Kidney epithelial cell (primary cell): Measurements from ENCODE around the gene ASPSCR1. TPM values are rescaled to one million over a fixed set of nuclear protein-coding genes. Genes with fewer than 3 reads are reported as not detected.
A peak's percentile ranks its signal among the peaks of the same experiment; 100 is the strongest.

Source experiments
- DNase-seq: peaks from one replicate; pipeline ENCODE4 v3.0.0-alpha.2; 2010; ENCODE audit warnings: low read depth
- H3K27me3 ChIP-seq: 2 replicates; pipeline ENCODE4 v1.6.0; 2011; ENCODE audit warnings: low read length; ENCODE audit not compliant: control insufficient read depth, insufficient read depth
- H3K36me3 ChIP-seq: 2 replicates; pipeline ENCODE4 v1.5.1; 2011; ENCODE audit warnings: low read length; ENCODE audit not compliant: control insufficient read depth, insufficient read depth
- H3K4me3 ChIP-seq: 2 replicates; pipeline ENCODE4 v1.5.1; 2011; ENCODE audit warnings: low read depth, mild to moderate bottlenecking, control low read depth, low read length
- total RNA-seq: library from RNA; depleted of rRNA; stranded (reverse); fragments of >200 nt; gene quantifications from 2 replicates; pipeline ENCODE4 v1.2.3, GENCODE V29; 2015
- TF ChIP-seq, protein P1 (sequence below): IDR thresholded peaks from 2 replicates; pipeline ENCODE4 v1.5.1; 2011; ENCODE audit warnings: mild to moderate bottlenecking, moderate library complexity, low read length, control low read depth, inconsistent platforms; ENCODE audit not compliant: insufficient read depth, poor library complexity, severe bottlenecking

ASPSCR1 gene
- total RNA-seq, 1 donor from 2014 or later: 19.5 TPM

- TF ChIP-seq, protein P1, sequence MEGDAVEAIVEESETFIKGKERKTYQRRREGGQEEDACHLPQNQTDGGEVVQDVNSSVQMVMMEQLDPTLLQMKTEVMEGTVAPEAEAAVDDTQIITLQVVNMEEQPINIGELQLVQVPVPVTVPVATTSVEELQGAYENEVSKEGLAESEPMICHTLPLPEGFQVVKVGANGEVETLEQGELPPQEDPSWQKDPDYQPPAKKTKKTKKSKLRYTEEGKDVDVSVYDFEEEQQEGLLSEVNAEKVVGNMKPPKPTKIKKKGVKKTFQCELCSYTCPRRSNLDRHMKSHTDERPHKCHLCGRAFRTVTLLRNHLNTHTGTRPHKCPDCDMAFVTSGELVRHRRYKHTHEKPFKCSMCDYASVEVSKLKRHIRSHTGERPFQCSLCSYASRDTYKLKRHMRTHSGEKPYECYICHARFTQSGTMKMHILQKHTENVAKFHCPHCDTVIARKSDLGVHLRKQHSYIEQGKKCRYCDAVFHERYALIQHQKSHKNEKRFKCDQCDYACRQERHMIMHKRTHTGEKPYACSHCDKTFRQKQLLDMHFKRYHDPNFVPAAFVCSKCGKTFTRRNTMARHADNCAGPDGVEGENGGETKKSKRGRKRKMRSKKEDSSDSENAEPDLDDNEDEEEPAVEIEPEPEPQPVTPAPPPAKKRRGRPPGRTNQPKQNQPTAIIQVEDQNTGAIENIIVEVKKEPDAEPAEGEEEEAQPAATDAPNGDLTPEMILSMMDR: no peak
- Histone ChIP-seq H3K27me3 (no peaks in the 10 kb centered on the region), H3K4me3 (no peak overlapping the region), H3K36me3 (peaks cover 3% of the 10 kb centered on the region)
- no peak for DNase-seq
Measured at GRCh38 chr17:82047914-82048570, 70.6 kb downstream of the ASPSCR1 start.

- H3K36me3 ChIP-seq: peaks cover 3% of the 10 kb centered on the region
- H3K4me3 ChIP-seq: no peak overlapping the region
- H3K27me3 ChIP-seq: no peaks in the 10 kb centered on the region
- DNase-seq: no peak
- TF ChIP-seq, protein P1: no peak
Measured at GRCh38 chr17:82048571-82048971, 71.1 kb downstream of the ASPSCR1 start.

DNA sequence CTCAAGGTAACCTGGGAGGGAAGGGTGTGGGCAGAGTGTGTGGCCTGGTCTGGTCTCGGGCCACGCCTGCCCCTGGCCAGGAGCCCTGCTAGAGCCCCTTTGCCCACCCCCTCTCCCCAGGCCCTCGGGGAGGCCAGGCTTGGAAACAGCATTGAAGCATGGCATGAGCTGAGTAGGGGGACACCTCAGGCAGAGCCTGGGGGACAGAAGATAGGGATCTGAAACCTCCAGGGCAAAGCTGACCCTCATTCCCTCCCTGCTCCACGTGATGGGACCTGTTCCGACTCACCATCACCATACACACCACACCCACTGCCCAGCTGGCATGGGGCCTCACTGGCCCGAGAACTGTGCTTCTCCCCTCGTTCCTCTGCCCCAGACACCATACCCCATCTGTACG is 71.7 kb downstream of the ASPSCR1 start:
- TF ChIP-seq, protein P1: no peak
- DNase-seq: no peak
- H3K27me3 ChIP-seq: no peaks in the 10 kb centered on the region
- H3K4me3 ChIP-seq: no peak overlapping the region
- H3K36me3 ChIP-seq: peaks cover 3% of the 10 kb centered on the region

- peaks cover 3% of the 10 kb centered on the region for H3K36me3 ChIP-seq
- no peak for DNase-seq
- TF ChIP-seq, protein P1: no peak
Measured at GRCh38 chr17:82049521-82049971, 72.1 kb downstream of the ASPSCR1 start.

DNA sequence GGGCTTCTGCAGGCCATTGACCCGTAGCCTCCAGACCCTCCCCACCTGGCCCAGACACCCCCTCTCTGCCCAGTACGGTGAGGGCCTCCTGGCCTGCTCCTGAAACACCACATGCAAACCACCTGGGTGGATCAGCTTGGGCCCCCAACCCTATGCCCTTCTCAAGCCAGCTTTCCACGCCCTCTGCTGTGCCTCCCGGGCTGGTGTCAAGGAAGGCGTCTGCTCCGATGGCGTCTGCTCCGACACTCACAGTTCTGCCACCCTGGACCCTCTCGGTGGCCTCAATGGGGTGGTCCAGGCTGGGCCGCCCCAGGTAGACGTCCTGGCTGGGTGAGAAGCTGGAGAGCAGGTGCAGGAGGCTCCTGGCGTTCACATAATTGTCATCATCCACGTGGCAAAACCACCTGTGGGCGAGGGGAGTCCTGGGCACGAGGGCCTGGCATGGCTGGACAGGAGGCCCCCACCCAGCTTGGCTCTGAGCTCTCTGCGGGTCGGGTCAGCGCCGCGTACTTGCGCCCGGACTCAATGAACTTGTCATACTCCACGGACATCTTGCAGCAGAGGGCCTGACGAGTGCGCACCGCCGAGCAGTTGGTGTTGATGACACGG is 72.8 kb downstream of the ASPSCR1 start:
- peaks cover 3% of the 10 kb centered on the region for H3K36me3 ChIP-seq
- H3K4me3 ChIP-seq: peak overlapping the region; percentile 80
- DNase-seq: no peak
- H3K27me3 ChIP-seq: no peaks in the 10 kb centered on the region
- TF ChIP-seq, protein P1: no peak

More at GRCh38 chr17:82049521-82049971, 72.1 kb downstream of the ASPSCR1 start:
- Histone ChIP-seq H3K27me3 (no peaks in the 10 kb centered on the region), H3K4me3 (no peak overlapping the region)
